Activated CD4-positive, alpha-beta T cell treated with anti-CD3 and anti-CD28 coated beads for 36 hours (primary cell): ENCODE measurements around the gene FEV. TPM values are rescaled to one million over a fixed set of nuclear protein-coding genes. Genes with fewer than 3 reads are reported as not detected.

Experiments used
- ATAC-seq: fragments of 200-7000 bp; cut with Tn5 transposase; one replicate; pipeline ENCODE4 v1.10.0; 2021; ENCODE audit warnings: mild to moderate bottlenecking, moderate library complexity
- CTCF ChIA-PET: fragments of 350-600 bp; sonication (Branson Sonifier 250); formaldehyde crosslinking; loops from one replicate; lab custom pipeline; 2021; ENCODE audit warnings: antibody characterized with exemption; lab: Charles Lee
- POLR2A ChIA-PET: fragments of 350-600 bp; sonication (Branson Sonifier 250); formaldehyde crosslinking; loops from one replicate; lab custom pipeline; 2021; ENCODE audit warnings: antibody characterized with exemption, inconsistent platforms; lab: Charles Lee
- DNase-seq: peaks from one replicate; pipeline ENCODE4 v3.0.0-alpha.2; 2020
- H3K27ac Mint-ChIP-seq: one replicate; pipeline ENCODE4 v1.8.0; 2021; ENCODE audit warnings: mixed read lengths
- H3K27me3 Mint-ChIP-seq: one replicate; pipeline ENCODE4 v1.8.0; 2021; ENCODE audit warnings: mixed read lengths
- H3K36me3 Mint-ChIP-seq: one replicate; pipeline ENCODE4 v1.8.0; 2021; ENCODE audit warnings: low read depth, mixed read lengths
- H3K4me1 Mint-ChIP-seq: one replicate; pipeline ENCODE4 v1.8.0; 2021; ENCODE audit warnings: mixed read lengths
- H3K4me3 Mint-ChIP-seq: one replicate; pipeline ENCODE4 v1.8.0; 2021; ENCODE audit warnings: mild to moderate bottlenecking, moderate library complexity, mixed read lengths
- H3K9me3 Mint-ChIP-seq: one replicate; pipeline ENCODE4 v1.8.0; 2021; ENCODE audit warnings: low read depth, mixed read lengths
- intact Hi-C, 2 experiments: fragments of 100-400 bp; cut with DNase I in 1 of 2; cut with micrococcal nuclease in 1 of 2; formaldehyde crosslinking; loops; one replicate each; pipeline versions ENCODE4 v1.14.2 to v1.15.1; 2022 to 2024; cut with DNase I, micrococcal nuclease
- total RNA-seq, 2 experiments: library from RNA; stranded (reverse); gene quantifications; one replicate each; pipeline ENCODE4 v1.2.3, GENCODE V29; 2021

Gene FEV
- total RNA-seq, 2 experiments from 2014 or later: not detected

- no peak overlapping the region for H3K27ac Mint-ChIP-seq
Observed at GRCh38 chr2:219017201-219017931, 32.4 kb upstream of the FEV start.

GRCh38 chr2:219016721-219017120 lies 31.7 kb upstream of the FEV start:
- peaks cover 15% of the 10 kb centered on the region for H3K27me3 Mint-ChIP-seq
- H3K4me1 Mint-ChIP-seq: no peaks in the 10 kb centered on the region
- H3K36me3 Mint-ChIP-seq: no peaks in the 10 kb centered on the region
- ChIA-PET POLR2A (no interaction called here), CTCF (interaction anchor here (1.6 kb wide), 1 partner anchor 36 kb away, joined by 9 read pairs; no protein-coding TSS in a partner anchor)
- ATAC-seq (no peak), DNase-seq (no peak)
- no peak overlapping the region for H3K4me3 Mint-ChIP-seq
- no peaks in the 10 kb centered on the region for H3K9me3 Mint-ChIP-seq
- H3K27ac Mint-ChIP-seq: no peak overlapping the region
- intact Hi-C loops: no loop called here

More at GRCh38 chr2:219017201-219017931, 32.4 kb upstream of the FEV start:
- peaks cover 15% of the 10 kb centered on the region for H3K27me3 Mint-ChIP-seq
- no peak overlapping the region for H3K4me3 Mint-ChIP-seq
- POLR2A ChIA-PET: interaction anchor here (0.6 kb wide), 1 partner anchor 37 kb away, joined by 5 read pairs; no protein-coding TSS in a partner anchor
- H3K4me1 Mint-ChIP-seq: no peaks in the 10 kb centered on the region
- no peaks in the 10 kb centered on the region for H3K9me3 Mint-ChIP-seq
- DNase-seq (no peak), ATAC-seq (no peak)
- intact Hi-C loops: no loop called here
- H3K36me3 Mint-ChIP-seq: no peaks in the 10 kb centered on the region
- CTCF ChIA-PET: interaction anchor here (0.5 to 1.6 kb wide), 2 partner anchors 37 to 331 kb away, joined by 3 to 9 read pairs; no protein-coding TSS in a partner anchor

- ChIA-PET POLR2A (no interaction called here), CTCF (interaction anchor here (0.8 to 1.4 kb wide), 5 partner anchors 12 to 485 kb away, joined by 3 to 5 read pairs (median 3); no protein-coding TSS in a partner anchor)
- H3K4me3 Mint-ChIP-seq: no peak overlapping the region
- H3K27me3 Mint-ChIP-seq: peaks cover 28% of the 10 kb centered on the region
- no peak overlapping the region for H3K27ac Mint-ChIP-seq
- no peaks in the 10 kb centered on the region for H3K9me3 Mint-ChIP-seq
- no peaks in the 10 kb centered on the region for H3K36me3 Mint-ChIP-seq
- intact Hi-C loops: no loop called here
- ATAC-seq (no peak), DNase-seq (no peak)
- no peaks in the 10 kb centered on the region for H3K4me1 Mint-ChIP-seq
Observed at GRCh38 chr2:219010873-219011272, 25.9 kb upstream of the FEV start.

GRCh38 chr2:219010162-219010756 lies 25.3 kb upstream of the FEV start:
- CTCF ChIA-PET: interaction anchor here (0.6 to 1.4 kb wide), 6 partner anchors 11 to 164 kb away, joined by 3 to 5 read pairs (median 3); no protein-coding TSS in a partner anchor
- no peak overlapping the region for H3K4me3 Mint-ChIP-seq
- no peak overlapping the region for H3K27ac Mint-ChIP-seq
- no peaks in the 10 kb centered on the region for H3K4me1 Mint-ChIP-seq
- intact Hi-C loops: no loop called here
- no peaks in the 10 kb centered on the region for H3K9me3 Mint-ChIP-seq
- peak; percentile 73 for ATAC-seq
- H3K27me3 Mint-ChIP-seq: peaks cover 35% of the 10 kb centered on the region
- no peaks in the 10 kb centered on the region for H3K36me3 Mint-ChIP-seq
- DNase-seq: peak; percentile 52
- POLR2A ChIA-PET: no interaction called here

- POLR2A ChIA-PET: no interaction called here
- Mint-ChIP-seq H3K36me3 (no peaks in the 10 kb centered on the region), H3K4me1 (no peaks in the 10 kb centered on the region)
Observed at GRCh38 chr2:219009294-219009693, 24.3 kb upstream of the FEV start.

GRCh38 chr2:219003979-219004378 lies 19.0 kb upstream of the FEV start:
- DNase-seq: no peak
- CTCF ChIA-PET: interaction anchor here (0.5 to 4.1 kb wide), 4 partner anchors 9 to 152 kb away, joined by 3 to 20 read pairs (median 12); no protein-coding TSS in a partner anchor
- intact Hi-C loops: loop anchor here in 1 of 2 experiments (2.0 kb wide), 1 partner anchor 151 kb away; no protein-coding TSS in a partner anchor
- Mint-ChIP-seq H3K4me1 (peaks cover 14% of the 10 kb centered on the region), H3K27me3 (peaks cover 63% of the 10 kb centered on the region), H3K36me3 (no peaks in the 10 kb centered on the region), H3K27ac (no peak overlapping the region), H3K9me3 (no peaks in the 10 kb centered on the region), H3K4me3 (no peak overlapping the region)
- no peak for ATAC-seq
- POLR2A ChIA-PET: no interaction called here

More at GRCh38 chr2:219009294-219009693, 24.3 kb upstream of the FEV start:
- H3K4me3 Mint-ChIP-seq: no peak overlapping the region
- intact Hi-C loops: no loop called here
- ATAC-seq (no peak), DNase-seq (no peak)
- H3K27me3 Mint-ChIP-seq: peaks cover 35% of the 10 kb centered on the region
- CTCF ChIA-PET: interaction anchor here (1.0 kb wide), 1 partner anchor 13 kb away, joined by 5 read pairs; no protein-coding TSS in a partner anchor
- no peak overlapping the region for H3K27ac Mint-ChIP-seq
- H3K9me3 Mint-ChIP-seq: no peaks in the 10 kb centered on the region

- CTCF ChIA-PET: interaction anchor here (0.6 to 4.1 kb wide), 6 partner anchors 8 to 140 kb away, joined by 3 to 20 read pairs (median 4); no protein-coding TSS in a partner anchor
- H3K9me3 Mint-ChIP-seq: no peaks in the 10 kb centered on the region
- POLR2A ChIA-PET: interaction anchor here (0.6 kb wide), 1 partner anchor 208 kb away, joined by 5 read pairs; no protein-coding TSS in a partner anchor
- DNase-seq: no peak
- H3K4me3 Mint-ChIP-seq: no peak overlapping the region
- no peaks in the 10 kb centered on the region for H3K36me3 Mint-ChIP-seq
- H3K27ac Mint-ChIP-seq: no peak overlapping the region
- peaks cover 67% of the 10 kb centered on the region for H3K27me3 Mint-ChIP-seq
- no peak for ATAC-seq
- peaks cover 14% of the 10 kb centered on the region for H3K4me1 Mint-ChIP-seq
- intact Hi-C loops: loop anchor here in 1 of 2 experiments (2.0 kb wide), 1 partner anchor 150 kb away; no protein-coding TSS in a partner anchor
Observed at GRCh38 chr2:219003267-219003634, 18.3 kb upstream of the FEV start.

- intact Hi-C loops: loop anchor here in 1 of 2 experiments (1.0 to 2.0 kb wide), 2 partner anchors 22 to 150 kb away; no protein-coding TSS in a partner anchor
- ChIA-PET CTCF (interaction anchor here (0.5 to 4.1 kb wide), 11 partner anchors 12 to 641 kb away, joined by 3 to 19 read pairs (median 3); no protein-coding TSS in a partner anchor), POLR2A (no interaction called here)
- Mint-ChIP-seq H3K4me3 (peak overlapping the region; percentile 14), H3K4me1 (peaks cover 14% of the 10 kb centered on the region), H3K36me3 (no peaks in the 10 kb centered on the region), H3K9me3 (no peaks in the 10 kb centered on the region), H3K27ac (no peak overlapping the region), H3K27me3 (peaks cover 69% of the 10 kb centered on the region)
- DNase-seq (peak; percentile 83), ATAC-seq (peak; percentile 67)
Observed at GRCh38 chr2:219002395-219003266, 17.6 kb upstream of the FEV start.

GRCh38 chr2:219001577-219002394 lies 16.8 kb upstream of the FEV start:
- H3K4me3 Mint-ChIP-seq: no peak overlapping the region
- intact Hi-C loops: loop anchor here in 1 of 2 experiments (1.0 to 2.0 kb wide), 2 partner anchors 21 to 149 kb away; no protein-coding TSS in a partner anchor
- H3K4me1 Mint-ChIP-seq: peaks cover 14% of the 10 kb centered on the region
- POLR2A ChIA-PET: no interaction called here
- CTCF ChIA-PET: interaction anchor here (0.5 to 1.5 kb wide), 11 partner anchors 11 to 600 kb away, joined by 3 to 6 read pairs (median 3); no protein-coding TSS in a partner anchor
- DNase-seq (peak; percentile 80), ATAC-seq (peak; percentile 70)
- no peaks in the 10 kb centered on the region for H3K36me3 Mint-ChIP-seq
- H3K27ac Mint-ChIP-seq: no peak overlapping the region
- H3K27me3 Mint-ChIP-seq: peaks cover 70% of the 10 kb centered on the region
- H3K9me3 Mint-ChIP-seq: no peaks in the 10 kb centered on the region

- Mint-ChIP-seq H3K27me3 (peaks cover 71% of the 10 kb centered on the region), H3K4me3 (no peak overlapping the region), H3K4me1 (peaks cover 14% of the 10 kb centered on the region), H3K36me3 (no peaks in the 10 kb centered on the region), H3K27ac (no peak overlapping the region), H3K9me3 (no peaks in the 10 kb centered on the region)
- no peak for ATAC-seq
- CTCF ChIA-PET: interaction anchor here (0.8 to 1.5 kb wide), 4 partner anchors 21 to 600 kb away, joined by 3 to 5 read pairs (median 4); no protein-coding TSS in a partner anchor
- intact Hi-C loops: no loop called here
- DNase-seq: no peak
- POLR2A ChIA-PET: no interaction called here
Observed at GRCh38 chr2:219001100-219001576, 16.2 kb upstream of the FEV start.
